Measurements from ENCODE around the gene PSTPIP1.

Gene PSTPIP1

GRCh38 chr15:77019521-77020331 is 24.8 kb downstream of the PSTPIP1 start:
- no peak for DNase-seq (ENCODE audit: low read depth)

- DNase-seq (ENCODE audit: low read depth) = no peak
Measured at GRCh38 chr15:77020348-77021087, 25.6 kb downstream of the PSTPIP1 start.

DNA sequence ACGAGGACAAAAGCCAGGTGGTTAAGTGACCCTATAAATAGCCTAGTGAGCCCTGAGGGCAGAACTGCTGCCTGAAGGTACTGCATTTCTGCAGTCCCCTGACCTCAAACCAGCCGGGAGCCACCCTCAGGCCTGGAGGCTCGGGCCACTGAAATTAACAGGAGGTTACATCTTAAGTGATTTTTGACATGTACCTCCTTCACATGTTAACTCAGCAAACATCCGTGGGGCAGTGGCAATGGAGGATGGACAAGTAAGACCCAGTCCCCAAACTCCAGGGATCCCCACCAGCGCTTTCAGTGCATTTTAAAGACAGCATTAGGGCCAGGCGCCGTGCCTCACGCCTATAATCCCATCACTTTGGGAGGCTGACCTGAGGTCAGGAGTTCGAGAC is 26.2 kb downstream of the PSTPIP1 start:
- DNase-seq (ENCODE audit: low read depth) = no peak

GRCh38 chr15:77021803-77022381 is 27.0 kb downstream of the PSTPIP1 start:
- peak; percentile 30 for DNase-seq (ENCODE audit: low read depth)

- no peak for DNase-seq (ENCODE audit: low read depth)
Measured at GRCh38 chr15:77022646-77023575, 28.0 kb downstream of the PSTPIP1 start.

GRCh38 chr15:77023576-77024272 is 28.8 kb downstream of the PSTPIP1 start:
- DNase-seq (ENCODE audit: low read depth) = no peak

DNA sequence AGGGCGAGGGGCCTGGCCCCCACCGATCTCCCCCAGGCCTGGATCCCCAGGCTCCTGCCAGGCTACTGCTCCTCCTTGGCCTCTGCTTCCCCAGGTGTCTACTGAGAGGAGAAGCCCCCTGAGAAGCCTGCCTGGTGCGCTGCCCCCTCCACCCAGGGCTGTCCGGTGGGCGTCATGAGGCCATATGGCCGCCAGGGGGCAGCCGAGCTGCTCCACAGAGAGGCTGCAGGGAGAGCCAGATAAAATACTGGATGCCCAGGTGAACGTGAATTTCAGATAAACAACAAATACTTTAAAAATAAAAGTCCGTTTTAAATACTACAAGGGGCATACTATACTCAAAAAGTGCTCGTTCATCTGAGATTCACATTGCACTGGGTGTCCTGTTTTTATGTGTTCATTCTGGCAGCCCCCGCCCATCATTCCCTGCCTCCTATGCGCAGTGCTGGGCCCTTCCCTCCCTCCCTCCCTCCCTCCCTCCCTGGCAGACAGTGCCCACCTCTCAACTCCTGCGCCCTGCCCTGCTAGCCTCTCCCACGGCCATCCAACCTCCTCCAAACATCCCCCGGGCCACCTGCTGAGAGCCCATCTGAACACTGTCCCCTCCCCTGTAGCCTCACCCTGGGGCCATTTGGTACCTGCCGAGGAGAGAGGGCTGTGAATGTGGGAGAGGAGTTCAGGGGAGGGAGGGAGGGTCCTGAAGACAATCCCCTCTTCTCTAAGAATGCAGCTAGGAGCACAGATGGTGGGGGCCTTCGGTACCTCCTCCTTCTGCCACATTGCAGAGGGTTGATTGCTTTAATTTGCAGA is 29.6 kb downstream of the PSTPIP1 start:
- no peak for DNase-seq (ENCODE audit: low read depth)

DNA sequence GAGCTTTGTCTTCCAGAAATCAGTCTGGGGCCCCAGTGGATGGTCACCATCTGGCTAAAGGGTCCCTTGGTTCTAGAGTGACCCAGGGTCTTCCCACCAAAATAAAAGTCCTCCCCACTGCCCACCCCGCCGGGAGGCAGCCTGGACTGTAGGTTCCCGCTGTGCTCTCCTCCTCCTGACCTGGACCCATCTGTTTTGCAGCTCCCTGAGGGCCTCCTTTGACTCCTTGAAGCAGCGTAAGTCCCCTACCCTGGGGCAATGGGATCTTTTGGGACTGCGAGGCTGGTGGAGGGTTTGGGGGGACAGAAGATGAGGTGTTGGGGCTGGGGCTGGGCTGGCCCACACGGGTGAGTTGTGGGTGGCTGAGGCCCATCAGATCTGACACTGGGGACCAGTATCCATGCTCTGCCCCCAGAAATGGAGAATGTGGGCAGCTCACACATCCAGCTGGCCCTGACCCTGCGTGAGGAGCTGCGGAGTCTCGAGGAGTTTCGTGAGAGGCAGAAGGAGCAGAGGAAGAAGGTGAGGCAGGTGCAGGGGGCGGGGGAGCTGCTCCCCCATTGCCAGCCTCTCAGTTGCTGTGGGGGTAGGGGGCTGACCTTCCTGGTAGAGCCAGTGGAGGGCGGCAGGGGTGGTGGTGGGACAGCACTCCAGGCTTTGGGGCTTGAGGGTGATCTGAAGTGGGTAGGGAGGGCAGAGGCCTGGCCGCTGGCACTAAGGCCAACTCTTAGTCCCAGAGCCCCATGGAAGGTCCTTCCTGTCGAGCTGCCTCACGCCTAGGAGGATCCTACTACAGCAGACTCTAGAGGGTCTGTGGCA is 30.4 kb downstream of the PSTPIP1 start:
- DNase-seq (ENCODE audit: low read depth) = no peak

GRCh38 chr15:77025941-77026411 is 31.1 kb downstream of the PSTPIP1 start:
- DNase-seq (ENCODE audit: low read depth) = no peak

DNA sequence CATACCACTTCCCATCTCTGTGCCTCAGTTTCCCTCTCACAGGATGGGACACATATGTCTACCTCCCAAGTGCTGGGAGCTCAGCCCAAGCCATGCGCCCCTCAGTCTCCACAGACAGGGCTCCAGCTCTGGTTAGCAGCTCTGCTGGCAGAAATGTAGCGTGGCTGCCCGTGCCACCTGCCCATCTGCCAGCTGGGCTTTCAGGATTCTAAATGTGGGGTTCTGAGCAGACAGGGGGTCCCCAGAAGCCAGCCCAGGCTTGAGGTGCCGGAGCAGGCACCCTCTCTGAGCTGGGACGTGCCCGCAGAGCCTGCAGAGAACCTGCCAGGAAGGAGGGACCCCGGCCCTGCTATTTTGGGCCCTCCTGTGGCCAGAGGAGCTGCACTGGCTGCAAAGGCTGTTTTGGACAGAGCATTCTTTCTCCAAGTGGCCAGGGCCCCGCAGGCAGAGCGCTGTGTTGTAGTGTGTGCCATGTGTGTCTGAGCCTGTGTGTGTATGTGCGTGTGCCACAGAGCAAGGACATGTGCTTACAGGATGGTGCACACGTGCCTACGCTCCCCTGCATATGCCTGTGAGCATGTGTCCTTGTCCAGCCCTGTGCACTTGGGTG is 31.7 kb downstream of the PSTPIP1 start:
- DNase-seq (ENCODE audit: low read depth) = no peak

GRCh38 chr15:77027111-77027696 is 32.3 kb downstream of the PSTPIP1 start:
- DNase-seq (ENCODE audit: low read depth) = no peak

- DNase-seq (ENCODE audit: low read depth) = no peak
Measured at GRCh38 chr15:77027697-77028450, 32.9 kb downstream of the PSTPIP1 start.

DNA sequence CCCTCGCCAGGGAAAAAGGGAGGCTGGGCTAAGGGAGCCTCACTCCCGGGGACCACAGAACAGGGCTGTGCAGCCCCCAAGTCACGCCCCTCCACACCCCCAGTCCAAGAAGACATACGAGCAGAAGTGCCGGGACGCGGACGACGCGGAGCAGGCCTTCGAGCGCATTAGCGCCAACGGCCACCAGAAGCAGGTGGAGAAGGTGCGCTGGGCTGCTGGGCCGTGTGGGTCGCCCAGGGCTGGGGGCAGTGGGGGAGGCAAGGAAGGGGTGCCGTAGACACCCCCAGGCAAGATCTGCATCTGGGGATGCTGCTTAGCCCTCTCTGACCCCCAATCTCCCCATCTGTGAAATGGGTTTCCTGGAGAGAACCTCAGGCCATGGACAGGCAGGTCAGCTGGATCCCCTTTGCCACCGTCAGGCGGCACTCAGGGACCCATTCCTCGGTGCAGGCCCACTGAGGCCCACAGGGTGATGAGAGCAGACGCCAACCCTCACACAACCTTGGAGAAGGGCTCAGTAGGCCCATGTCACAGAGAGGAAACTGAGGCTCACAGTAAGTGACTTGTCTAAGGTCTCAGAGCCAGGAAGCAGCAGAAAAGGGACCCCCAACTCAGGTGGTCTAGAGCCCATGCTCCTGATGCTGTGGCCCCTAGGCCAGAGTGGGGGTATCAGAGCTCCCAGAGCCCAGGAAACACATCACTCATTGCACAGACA is 33.7 kb downstream of the PSTPIP1 start:
- DNase-seq (ENCODE audit: low read depth) = no peak

DNA sequence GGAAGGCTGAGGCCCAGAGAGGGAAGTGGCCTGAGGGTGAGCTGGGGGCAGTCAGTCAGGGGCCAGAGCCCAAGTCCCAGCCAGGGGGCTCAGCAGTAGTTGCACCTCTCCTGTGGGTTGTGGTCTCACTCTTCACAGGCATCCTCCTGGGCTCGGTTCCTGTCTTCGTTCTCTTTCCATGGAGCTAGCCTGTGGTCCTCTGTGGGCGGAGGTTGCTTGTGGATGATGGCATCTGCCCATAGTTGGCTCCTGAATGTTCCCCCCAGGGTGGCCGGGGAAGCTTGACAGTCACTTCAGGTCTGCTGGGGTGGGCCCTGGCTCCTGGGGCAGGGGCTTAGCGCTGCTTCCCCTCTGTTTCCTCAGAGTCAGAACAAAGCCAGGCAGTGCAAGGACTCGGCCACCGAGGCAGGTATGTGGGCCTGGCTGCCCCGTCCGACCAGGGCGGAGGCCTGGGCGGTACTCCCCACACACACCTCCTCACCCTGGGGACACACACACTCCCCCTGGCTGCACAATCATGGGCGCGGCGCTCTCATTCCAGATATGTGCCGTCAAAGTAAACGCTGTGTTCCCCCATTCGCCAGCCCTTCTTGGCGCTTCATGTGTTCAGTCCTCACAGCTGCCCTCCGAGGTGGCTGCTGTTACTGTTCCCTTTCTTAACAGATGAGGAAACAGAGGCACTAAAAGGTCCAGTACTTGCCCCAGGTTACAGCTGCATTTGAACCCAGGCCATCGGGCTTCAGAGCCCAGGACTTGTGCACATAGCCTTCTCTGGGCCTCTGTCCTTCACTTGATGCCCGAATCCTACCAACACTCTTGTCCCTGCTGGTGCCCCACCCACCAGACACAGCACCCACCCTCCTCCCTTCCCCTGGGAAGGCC is 34.5 kb downstream of the PSTPIP1 start:
- no peak for DNase-seq (ENCODE audit: low read depth)

DNA sequence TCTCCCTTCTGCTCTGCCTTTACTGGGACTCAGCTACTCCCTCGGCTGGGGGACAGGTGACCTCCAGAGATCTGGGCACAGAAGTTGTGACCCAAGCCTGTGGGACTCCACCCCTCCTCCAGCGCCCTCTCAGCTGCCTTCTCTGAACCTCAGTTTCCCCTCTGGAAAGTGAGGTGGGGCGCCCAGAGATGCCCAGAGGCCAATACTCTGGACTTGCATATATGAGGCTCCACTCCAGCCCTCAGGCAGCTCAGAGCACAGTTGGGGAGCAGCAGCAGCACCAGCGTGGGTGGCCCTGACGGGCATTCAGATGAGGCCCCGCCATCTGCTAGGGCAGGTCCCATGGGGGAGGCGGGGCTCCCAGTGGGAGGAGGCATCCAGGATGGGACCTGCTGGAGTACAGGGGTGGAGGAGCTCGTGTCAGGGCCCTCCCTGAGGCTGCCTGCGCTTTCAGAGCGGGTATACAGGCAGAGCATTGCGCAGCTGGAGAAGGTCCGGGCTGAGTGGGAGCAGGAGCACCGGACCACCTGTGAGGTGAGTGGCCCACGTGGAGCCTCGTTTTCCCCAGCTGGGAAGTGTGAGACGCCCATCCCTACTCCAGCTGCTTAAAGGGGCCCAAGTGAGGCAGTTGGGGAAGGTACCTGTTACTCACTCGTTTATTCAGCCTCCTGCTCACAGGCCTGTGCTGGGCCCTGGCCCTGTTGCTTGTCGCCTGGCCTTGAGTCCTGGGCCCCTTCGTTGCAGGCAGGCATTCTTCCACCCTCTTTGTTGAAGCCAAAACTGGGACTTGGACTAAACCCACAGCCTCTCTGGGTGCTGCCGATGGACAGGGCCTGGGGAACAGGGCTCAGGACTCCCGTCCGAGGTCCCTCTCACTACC is 35.4 kb downstream of the PSTPIP1 start:
- no peak for DNase-seq (ENCODE audit: low read depth)

Data from stromal cell of bone marrow (primary cell).